GM20000 (cell line): ENCODE data around the gene CD63.
A peak's percentile ranks its signal among the peaks of the same experiment; 100 is the strongest.

ENCODE experiments used
- DNase-seq: peaks from one replicate; pipeline ENCODE4 v3.0.0; 2012; ENCODE audit warnings: low spot score
- TF ChIP-seq, protein P1 (sequence below): IDR thresholded peaks from 2 replicates; pipeline ENCODE4 v1.5.1; 2012; ENCODE audit warnings: mild to moderate bottlenecking, control low read depth; ENCODE audit errors: extremely low read depth, missing control alignments

The CD63 gene

GRCh38 chr12:55757701-55758100 lies 28.9 kb upstream of the CD63 start:
- DNase-seq, result no peak
- TF ChIP-seq, protein P1, sequence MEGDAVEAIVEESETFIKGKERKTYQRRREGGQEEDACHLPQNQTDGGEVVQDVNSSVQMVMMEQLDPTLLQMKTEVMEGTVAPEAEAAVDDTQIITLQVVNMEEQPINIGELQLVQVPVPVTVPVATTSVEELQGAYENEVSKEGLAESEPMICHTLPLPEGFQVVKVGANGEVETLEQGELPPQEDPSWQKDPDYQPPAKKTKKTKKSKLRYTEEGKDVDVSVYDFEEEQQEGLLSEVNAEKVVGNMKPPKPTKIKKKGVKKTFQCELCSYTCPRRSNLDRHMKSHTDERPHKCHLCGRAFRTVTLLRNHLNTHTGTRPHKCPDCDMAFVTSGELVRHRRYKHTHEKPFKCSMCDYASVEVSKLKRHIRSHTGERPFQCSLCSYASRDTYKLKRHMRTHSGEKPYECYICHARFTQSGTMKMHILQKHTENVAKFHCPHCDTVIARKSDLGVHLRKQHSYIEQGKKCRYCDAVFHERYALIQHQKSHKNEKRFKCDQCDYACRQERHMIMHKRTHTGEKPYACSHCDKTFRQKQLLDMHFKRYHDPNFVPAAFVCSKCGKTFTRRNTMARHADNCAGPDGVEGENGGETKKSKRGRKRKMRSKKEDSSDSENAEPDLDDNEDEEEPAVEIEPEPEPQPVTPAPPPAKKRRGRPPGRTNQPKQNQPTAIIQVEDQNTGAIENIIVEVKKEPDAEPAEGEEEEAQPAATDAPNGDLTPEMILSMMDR, result no peak

DNA sequence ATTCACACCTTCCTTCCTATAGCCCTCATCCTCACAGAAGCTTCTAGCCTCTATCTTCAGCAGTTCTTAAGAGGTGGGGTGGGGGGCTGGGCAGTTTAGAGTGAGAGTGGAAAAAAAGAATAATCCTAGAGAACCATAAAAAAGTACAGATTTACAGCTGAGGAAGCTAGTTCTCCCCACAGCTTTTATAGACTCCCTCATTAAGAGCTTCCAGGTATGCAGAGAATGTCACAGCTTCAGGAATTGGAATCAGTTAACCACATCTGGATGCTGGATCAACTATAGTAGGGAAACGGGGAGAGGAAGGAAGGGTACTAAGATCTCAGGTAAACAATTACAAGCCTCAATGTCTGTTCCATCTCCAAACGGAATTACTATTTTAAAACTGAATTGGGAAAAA lies 26.4 kb upstream of the CD63 start:
- DNase-seq, result no peak
- TF ChIP-seq, protein P1, result no peak

DNA sequence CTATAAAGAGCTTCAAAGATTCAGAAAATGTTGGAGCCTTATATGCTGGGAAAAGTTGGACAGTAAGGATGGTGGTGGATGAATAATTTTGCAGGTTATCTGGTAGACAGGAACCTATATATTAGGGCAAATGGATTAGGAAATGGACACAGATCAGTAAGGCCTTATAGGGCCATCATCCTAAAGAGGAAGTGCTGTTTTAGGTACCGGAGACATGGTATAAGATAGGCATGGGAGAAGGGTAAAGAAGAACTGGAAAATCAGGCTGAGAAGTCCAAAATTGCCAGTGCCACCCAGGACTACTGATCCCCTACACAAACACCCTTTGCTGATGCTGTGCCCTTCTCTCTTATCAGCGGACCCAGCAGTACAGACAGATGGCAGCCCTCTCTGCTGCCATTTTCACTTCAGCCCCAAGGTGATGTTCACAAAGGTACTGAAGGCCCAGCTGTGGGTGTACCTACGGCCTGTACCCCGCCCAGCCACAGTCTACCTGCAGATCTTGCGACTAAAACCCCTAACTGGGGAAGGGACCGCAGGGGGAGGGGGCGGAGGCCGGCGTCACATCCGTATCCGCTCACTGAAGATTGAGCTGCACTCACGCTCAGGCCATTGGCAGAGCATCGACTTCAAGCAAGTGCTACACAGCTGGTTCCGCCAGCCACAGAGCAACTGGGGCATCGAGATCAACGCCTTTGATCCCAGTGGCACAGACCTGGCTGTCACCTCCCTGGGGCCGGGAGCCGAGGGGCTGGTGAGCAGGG lies 19.6 kb upstream of the CD63 start:
- TF ChIP-seq, protein P1, result no peak
- no peak for DNase-seq

- TF ChIP-seq, protein P1, result no peak
- no peak for DNase-seq
Measured at GRCh38 chr12:55746913-55747231, 18.1 kb upstream of the CD63 start.

- TF ChIP-seq, protein P1, result no peak
- no peak for DNase-seq
Measured at GRCh38 chr12:55746174-55746912, 17.5 kb upstream of the CD63 start.

DNA sequence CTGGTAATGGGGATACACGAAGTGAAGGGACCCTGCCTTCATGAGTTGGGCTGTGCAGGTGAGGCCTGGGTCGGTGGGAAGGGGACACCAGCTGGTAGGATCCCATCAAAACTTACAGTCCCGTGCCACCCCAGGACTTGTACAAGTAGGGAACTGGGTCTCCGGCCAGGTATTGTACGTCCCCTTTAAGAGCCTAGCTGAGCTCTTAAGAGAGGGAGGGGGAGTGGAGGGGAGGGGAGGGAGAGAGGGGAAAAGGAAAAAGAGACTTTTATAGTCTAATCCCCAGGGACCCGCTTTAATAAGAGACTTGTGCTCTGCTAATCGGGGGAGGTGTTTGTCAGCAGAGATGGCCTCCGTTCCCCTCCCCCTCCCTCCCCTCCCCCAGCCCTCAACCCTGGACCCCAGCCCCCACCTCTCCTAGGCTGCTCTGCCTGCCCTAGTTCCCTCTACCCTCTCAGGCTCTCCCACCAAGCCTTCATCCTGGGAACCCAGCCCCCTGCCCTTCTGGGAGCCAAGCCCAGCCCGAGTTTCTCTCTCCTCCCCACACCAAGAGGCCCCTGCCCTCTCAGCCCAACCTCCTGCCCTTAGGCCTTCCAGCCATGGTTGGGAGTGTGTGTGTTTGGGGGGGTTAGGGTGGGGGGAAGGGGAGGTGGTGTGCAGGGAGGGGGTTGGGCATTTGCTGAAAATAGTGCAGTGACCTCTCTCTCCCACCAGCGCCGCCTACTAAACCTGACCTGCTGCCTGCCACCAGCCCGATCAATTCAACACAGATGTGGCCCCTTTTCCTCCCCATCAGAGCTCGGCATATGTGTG lies 16.8 kb upstream of the CD63 start:
- peak; percentile 38 for DNase-seq
- TF ChIP-seq, protein P1, result no peak

DNA sequence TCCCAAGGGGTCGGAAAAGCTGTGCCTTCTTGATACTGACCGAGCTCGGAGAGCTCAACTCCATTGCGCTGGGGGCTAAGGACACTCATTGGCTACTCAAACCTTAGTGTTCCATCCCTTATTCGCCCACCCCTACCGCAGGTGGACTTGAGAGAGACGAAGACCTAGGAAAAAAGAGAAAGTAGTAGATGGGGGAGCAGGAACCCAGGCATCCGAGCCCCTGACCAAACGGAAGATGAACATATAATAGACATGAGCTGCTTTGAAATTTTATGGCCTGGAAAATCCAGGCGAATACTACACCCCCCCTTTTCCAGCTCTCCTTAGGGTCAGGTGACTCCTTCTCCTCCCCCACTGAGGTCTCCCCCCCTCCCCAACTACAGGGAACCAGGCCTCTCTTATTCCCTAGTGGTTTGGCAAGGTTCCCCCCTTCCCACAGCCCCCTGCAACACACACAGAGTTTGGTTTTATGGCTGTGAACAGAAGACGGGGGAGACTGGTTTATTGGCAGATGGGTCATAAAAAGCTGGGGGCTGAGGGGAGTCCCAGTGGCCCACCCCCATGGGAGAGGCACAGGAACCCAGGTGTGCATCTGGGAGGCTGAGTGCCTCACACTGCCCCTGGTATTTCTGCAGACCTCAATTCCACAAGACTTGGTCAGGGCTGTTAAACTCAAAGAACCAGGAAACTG lies 15.7 kb upstream of the CD63 start:
- TF ChIP-seq, protein P1, result no peak
- no peak for DNase-seq
